SKM-1 treated with dmso at 0.1 percent for 144 hours (cell line): ENCODE measurements around the gene SEMA4A.
"Not testable (repeated sequence)": the region's sequence is repeated elsewhere in the genome, so short reads cannot be mapped to it uniquely, and the experiment has no call there.

Experiments used
- DNase-seq: peaks from one replicate; lab custom pipeline; 2025; ENCODE audit not compliant: unreplicated experiment; lab: John Stamatoyannopoulos, UW

SEMA4A gene

GRCh38 chr1:156191292-156191964, 38.0 kb downstream of the SEMA4A start:
- DNase-seq = no peak

- no peak for DNase-seq
Measured at GRCh38 chr1:156193208-156193487, 39.8 kb downstream of the SEMA4A start.

GRCh38 chr1:156193488-156194299, 40.3 kb downstream of the SEMA4A start, which contains the start of gene SLC25A44:
Gene SLC25A44, plus strand, starts transcription at chr1:156194104. Its CDS starts 5,744 bp downstream, at chr1:156199848.
- DNase-seq = peak; percentile 100

- no peak for DNase-seq
Measured at GRCh38 chr1:156194300-156194652, 40.9 kb downstream of the SEMA4A start.

- no peak for DNase-seq
Measured at GRCh38 chr1:156195853-156196252, 42.5 kb downstream of the SEMA4A start.

- no peak for DNase-seq
Measured at GRCh38 chr1:156196445-156196844, 43.1 kb downstream of the SEMA4A start.

- DNase-seq = no peak
Measured at GRCh38 chr1:156198831-156199349, 45.5 kb downstream of the SEMA4A start.

GRCh38 chr1:156200044-156200443, 46.7 kb downstream of the SEMA4A start:
- no peak for DNase-seq

- DNase-seq = no peak
Measured at GRCh38 chr1:156203331-156203730, 49.9 kb downstream of the SEMA4A start.

- no peak for DNase-seq
Measured at GRCh38 chr1:156204686-156205085, 51.3 kb downstream of the SEMA4A start.

GRCh38 chr1:156211243-156211642, 57.9 kb downstream of the SEMA4A start:
- no peak for DNase-seq

GRCh38 chr1:156212130-156212529, 58.7 kb downstream of the SEMA4A start:
- DNase-seq = no peak

- DNase-seq = peak; percentile 97
Measured at GRCh38 chr1:156212833-156213643, 59.7 kb downstream of the SEMA4A start, which contains the start of gene PMF1. Gene PMF1, plus strand, starts transcription at chr1:156213007. Its CDS starts 9 bp downstream, at chr1:156213016.

GRCh38 chr1:156213644-156213966, 60.2 kb downstream of the SEMA4A start:
- DNase-seq = no peak

- DNase-seq = no peak
Measured at GRCh38 chr1:156214024-156214748, 60.8 kb downstream of the SEMA4A start.

- not testable (repeated sequence) for DNase-seq
Measured at GRCh38 chr1:156216361-156217086, 63.1 kb downstream of the SEMA4A start.

- DNase-seq = peak; percentile 11
Measured at GRCh38 chr1:156217871-156218270, 64.5 kb downstream of the SEMA4A start.

GRCh38 chr1:156220226-156220625, 66.8 kb downstream of the SEMA4A start:
- DNase-seq = no peak

GRCh38 chr1:156221986-156222692, 68.8 kb downstream of the SEMA4A start:
- DNase-seq = no peak

- DNase-seq = no peak
Measured at GRCh38 chr1:156225677-156226014, 72.3 kb downstream of the SEMA4A start.
